Retinal pigment epithelial cell (primary cell): ENCODE results near the gene ITLN2.

Experiments used
- DNase-seq: peaks from one replicate; pipeline ENCODE4 v3.0.0-alpha.2; 2010; ENCODE audit warnings: low read depth
- H3K4me3 ChIP-seq: 2 replicates; pipeline ENCODE4 v1.5.1; 2011; ENCODE audit warnings: mild to moderate bottlenecking, low read length, control low read depth, moderate library complexity
- TF ChIP-seq, protein P1 (sequence below): conservative IDR thresholded peaks from 2 replicates; pipeline ENCODE4 v1.5.1; 2011; ENCODE audit warnings: low read depth, low read length, control low read depth, inconsistent platforms

Gene ITLN2

DNA sequence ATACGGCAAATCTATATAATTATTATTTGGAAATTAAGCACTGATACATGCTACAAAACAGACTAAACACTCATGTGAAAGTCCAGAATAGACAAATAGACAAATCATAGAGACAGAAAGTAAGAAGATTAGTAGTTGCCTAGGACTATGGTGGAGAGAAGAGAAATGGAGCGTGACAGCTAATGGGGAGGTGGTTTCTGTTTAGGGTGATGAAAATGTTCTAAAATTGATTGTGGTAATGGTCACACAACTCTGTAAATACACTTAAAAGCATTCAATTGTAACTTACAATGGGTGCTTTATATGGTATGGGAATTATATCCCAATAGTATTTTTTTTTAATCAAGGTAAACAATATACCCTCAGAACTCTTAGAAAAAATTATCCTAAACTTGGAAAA is 20.4 kb upstream of the ITLN2 start:
- H3K4me3 ChIP-seq: no peak overlapping the region
- no peak for DNase-seq
- TF ChIP-seq, protein P1, sequence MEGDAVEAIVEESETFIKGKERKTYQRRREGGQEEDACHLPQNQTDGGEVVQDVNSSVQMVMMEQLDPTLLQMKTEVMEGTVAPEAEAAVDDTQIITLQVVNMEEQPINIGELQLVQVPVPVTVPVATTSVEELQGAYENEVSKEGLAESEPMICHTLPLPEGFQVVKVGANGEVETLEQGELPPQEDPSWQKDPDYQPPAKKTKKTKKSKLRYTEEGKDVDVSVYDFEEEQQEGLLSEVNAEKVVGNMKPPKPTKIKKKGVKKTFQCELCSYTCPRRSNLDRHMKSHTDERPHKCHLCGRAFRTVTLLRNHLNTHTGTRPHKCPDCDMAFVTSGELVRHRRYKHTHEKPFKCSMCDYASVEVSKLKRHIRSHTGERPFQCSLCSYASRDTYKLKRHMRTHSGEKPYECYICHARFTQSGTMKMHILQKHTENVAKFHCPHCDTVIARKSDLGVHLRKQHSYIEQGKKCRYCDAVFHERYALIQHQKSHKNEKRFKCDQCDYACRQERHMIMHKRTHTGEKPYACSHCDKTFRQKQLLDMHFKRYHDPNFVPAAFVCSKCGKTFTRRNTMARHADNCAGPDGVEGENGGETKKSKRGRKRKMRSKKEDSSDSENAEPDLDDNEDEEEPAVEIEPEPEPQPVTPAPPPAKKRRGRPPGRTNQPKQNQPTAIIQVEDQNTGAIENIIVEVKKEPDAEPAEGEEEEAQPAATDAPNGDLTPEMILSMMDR: no peak

DNA sequence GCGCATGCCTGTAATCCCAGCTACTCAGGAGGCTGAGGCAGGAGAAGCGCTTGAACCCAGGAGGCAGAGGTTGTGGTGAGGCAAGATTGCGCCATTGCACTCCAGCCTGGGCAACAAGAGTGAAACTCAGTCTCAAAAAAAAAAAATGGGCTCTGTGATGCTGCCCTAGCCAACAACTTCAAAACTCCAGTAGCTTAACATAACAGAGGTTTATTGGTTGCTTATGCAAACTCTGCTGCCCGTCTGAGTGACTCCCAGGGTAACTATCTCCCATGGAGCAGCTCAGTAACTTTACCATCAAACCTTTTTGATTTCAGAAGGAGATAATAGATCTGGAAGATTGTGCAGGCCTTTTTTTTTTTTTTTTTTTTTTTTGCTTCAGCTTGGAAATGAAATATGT is 18.9 kb upstream of the ITLN2 start:
- TF ChIP-seq, protein P1: no peak
- no peak overlapping the region for H3K4me3 ChIP-seq
- no peak for DNase-seq

DNA sequence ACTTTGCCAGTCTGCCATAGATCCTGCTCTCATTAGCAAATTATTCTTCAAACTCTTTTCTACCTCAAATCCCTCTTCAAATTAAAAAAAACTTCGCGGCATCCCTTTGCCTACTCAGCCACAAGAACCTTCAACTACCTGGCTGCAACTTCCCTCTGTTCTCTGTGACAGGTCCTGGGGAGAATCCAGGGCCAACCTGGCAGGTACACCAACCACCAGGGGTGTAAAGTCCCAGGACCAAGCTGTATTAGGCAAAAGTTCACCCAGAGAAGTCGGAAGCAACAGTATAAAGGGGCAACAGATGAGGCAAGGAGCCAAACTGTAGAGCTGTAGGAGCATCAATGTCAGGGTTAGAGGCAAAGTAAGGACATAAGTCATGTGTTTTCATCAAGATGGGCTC is 18.3 kb upstream of the ITLN2 start:
- DNase-seq: no peak
- H3K4me3 ChIP-seq: no peak overlapping the region
- TF ChIP-seq, protein P1: no peak

DNA sequence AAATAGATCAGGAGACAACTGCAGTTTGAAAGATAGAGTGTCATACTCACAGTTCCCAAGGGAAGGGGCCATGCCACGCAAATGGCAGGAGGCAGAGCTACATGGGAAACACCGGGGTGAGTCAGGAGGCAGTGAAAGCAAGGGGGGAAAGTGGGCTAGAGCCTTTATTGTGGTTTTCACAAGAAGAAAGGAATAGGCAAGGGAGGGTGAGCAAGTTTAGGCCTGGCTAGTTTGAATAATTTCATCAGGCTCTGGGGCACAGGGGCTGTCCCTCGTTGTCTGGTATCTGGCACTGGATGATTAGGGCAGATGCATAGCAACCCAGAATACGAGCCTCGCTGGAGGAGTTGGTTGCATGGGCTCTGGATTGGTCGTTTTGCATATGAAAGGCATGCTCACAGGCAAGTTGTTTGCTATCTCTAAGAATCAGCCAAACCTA is 17.0 kb upstream of the ITLN2 start:
- TF ChIP-seq, protein P1: no peak
- H3K4me3 ChIP-seq: no peak overlapping the region
- no peak for DNase-seq

DNA sequence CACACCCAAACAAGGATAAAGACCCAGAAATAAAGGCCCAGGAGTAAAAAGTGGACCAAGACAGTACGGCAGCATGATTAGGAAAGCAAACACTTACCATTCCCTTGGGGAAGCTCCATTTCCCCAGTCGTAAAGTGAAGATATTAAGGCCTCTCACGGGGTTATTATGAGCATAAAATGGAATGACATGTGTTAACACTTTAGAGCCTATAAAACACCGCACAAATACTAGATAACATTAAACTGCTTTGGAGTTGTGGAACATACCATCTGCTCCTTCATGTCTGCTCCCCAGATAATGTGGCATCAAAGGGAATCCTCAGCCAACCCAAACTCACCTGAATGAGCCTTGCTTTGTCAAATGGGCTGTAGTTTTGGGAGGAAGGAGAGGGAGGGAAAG is 8.9 kb upstream of the ITLN2 start:
- DNase-seq: no peak
- H3K4me3 ChIP-seq: no peak overlapping the region
- TF ChIP-seq, protein P1: no peak

DNA sequence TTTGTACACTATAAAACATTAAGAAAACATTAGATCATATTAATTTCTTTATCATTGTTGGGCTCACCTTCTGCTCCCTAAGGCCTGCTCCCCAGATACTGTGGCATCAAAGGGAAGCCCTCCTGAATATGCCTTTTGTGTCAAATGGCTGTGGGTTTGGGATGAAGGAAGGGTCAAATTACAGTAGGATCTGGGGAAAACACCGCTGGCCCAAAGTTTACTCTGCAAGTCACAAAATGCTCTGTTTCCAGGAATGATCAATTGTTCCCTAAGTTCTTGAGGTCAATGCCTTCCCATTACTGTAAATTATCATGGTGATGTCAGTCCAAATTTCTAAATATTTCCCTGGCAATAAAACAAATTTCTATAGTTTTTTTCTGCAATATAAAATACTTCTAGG is 6.8 kb upstream of the ITLN2 start:
- no peak overlapping the region for H3K4me3 ChIP-seq
- TF ChIP-seq, protein P1: no peak
- DNase-seq: no peak

DNA sequence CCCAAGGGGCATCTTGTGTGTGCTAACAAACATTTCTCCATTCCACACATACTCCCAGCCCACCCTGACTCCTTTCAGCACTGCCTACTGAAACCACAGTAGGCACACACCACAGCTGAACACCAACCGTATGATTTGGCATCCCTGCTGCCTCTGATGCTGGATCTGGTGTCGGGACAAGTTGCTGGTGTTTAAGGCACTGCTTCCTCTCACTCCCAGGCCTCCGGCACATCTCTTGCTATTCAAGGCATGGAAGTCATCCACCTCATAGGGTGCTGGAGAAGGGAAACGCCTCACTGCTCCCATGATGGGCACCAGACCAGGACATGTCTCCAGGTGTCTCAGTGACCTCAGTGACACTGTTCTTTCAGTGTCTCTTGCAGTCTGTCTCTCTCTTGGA is 2.4 kb upstream of the ITLN2 start:
- DNase-seq: no peak
- TF ChIP-seq, protein P1: no peak
- H3K4me3 ChIP-seq: no peak overlapping the region
